GM23248 (cell line): Measurements from ENCODE around the gene FRMD3. TPM values are rescaled to one million over a fixed set of nuclear protein-coding genes. Genes with fewer than 3 reads are reported as not detected.
"Not testable (repeated sequence)": the region's sequence is repeated elsewhere in the genome, so short reads cannot be mapped to it uniquely, and the experiment has no call there.

Experiments
- DNase-seq: peaks from one replicate; pipeline ENCODE4 v3.0.0-alpha.2; 2015
- H2AFZ ChIP-seq: fragments of 200-600 bp; sonication (generic); 2 replicates; pipeline ENCODE4 v1.6.1; 2016; ENCODE audit warnings: antibody characterized with exemption
- H3F3A ChIP-seq: fragments of 200-600 bp; sonication (generic); 2 replicates; pipeline ENCODE4 v1.6.1; 2016; ENCODE audit warnings: mild to moderate bottlenecking, antibody characterized with exemption, mixed run types; ENCODE audit not compliant: insufficient read depth
- H3K27ac ChIP-seq: fragments of 200-600 bp; sonication (generic); 2 replicates; pipeline ENCODE4 v1.5.1; 2016; ENCODE audit warnings: mild to moderate bottlenecking
- H3K27me3 ChIP-seq: fragments of 200-600 bp; sonication (generic); replicated peaks from 2 replicates; pipeline ENCODE4 v1.6.1; 2016; ENCODE audit warnings: mild to moderate bottlenecking; ENCODE audit not compliant: insufficient read depth
- H3K36me3 ChIP-seq: fragments of 200-600 bp; sonication (generic); 2 replicates; pipeline ENCODE4 v1.6.1; 2016; ENCODE audit warnings: low read depth, mild to moderate bottlenecking
- H3K4me1 ChIP-seq: fragments of 200-600 bp; sonication (generic); 2 replicates; pipeline ENCODE4 v1.6.1; 2016; ENCODE audit warnings: mild to moderate bottlenecking; ENCODE audit not compliant: insufficient read depth
- H3K4me2 ChIP-seq: fragments of 200-600 bp; sonication (generic); one replicate; pipeline ENCODE4 v1.6.1; 2016; ENCODE audit warnings: mild to moderate bottlenecking; ENCODE audit not compliant: unreplicated experiment
- H3K4me3 ChIP-seq: fragments of 200-600 bp; sonication (generic); 2 replicates; pipeline ENCODE4 v1.5.1; 2016; ENCODE audit warnings: mild to moderate bottlenecking
- H3K79me2 ChIP-seq: fragments of 200-600 bp; sonication (generic); 2 replicates; pipeline ENCODE4 v1.6.1; 2016; ENCODE audit warnings: mild to moderate bottlenecking; ENCODE audit not compliant: insufficient read depth
- H3K9ac ChIP-seq: fragments of 200-600 bp; sonication (generic); 2 replicates; pipeline ENCODE4 v1.6.1; 2016; ENCODE audit warnings: mild to moderate bottlenecking
- H3K9me2 ChIP-seq: fragments of 200-600 bp; sonication (generic); 2 replicates; pipeline ENCODE4 v1.6.1; 2016; ENCODE audit warnings: mixed run types, mild to moderate bottlenecking, moderate library complexity; ENCODE audit not compliant: insufficient read depth
- H3K9me3 ChIP-seq: fragments of 200-600 bp; sonication (generic); one replicate; pipeline ENCODE4 v1.6.1; 2017; ENCODE audit warnings: low read depth
- H4K20me1 ChIP-seq: fragments of 200-600 bp; sonication (generic); 2 replicates; pipeline ENCODE4 v1.6.0; 2016; ENCODE audit not compliant: insufficient read depth
- EZH2 ChIP-seq: fragments of 200-600 bp; sonication (generic); IDR thresholded peaks from 2 replicates; pipeline ENCODE4 v1.6.1; 2018; ENCODE audit warnings: antibody characterized with exemption, mild to moderate bottlenecking; ENCODE audit not compliant: insufficient read depth, poor library complexity, severe bottlenecking
- EZH2phosphoT487 ChIP-seq: fragments of 200-600 bp; sonication (generic); IDR thresholded peaks from 2 replicates; pipeline ENCODE4 v1.6.1; 2018; ENCODE audit warnings: antibody characterized with exemption, moderate library complexity, mild to moderate bottlenecking, low read depth; ENCODE audit not compliant: insufficient read depth
- WGBS, 2 experiments: methylation state at CpG; one replicate each; pipeline ENCODE4 v1.1.6; 2015 to 2017; ENCODE audit warnings: low lambda C conversion rate in 2 of 2, low coverage in 1 of 2; ENCODE audit errors: missing lambda C conversion rate in 2 of 2; 5-methylcytosine and 5-hydroxymethylcytosine counted together
- in situ Hi-C: fragments of 300-500 bp; cut with MboI; formaldehyde crosslinking; loops from 2 replicates; pipeline ENCODE4 v1.15.0; 2020
- polyA plus RNA-seq: library from polyadenylated mRNA; unstranded; fragments of >200 nt; fragmentation: Nextera tagmentation; extraction: Ambion mirVana; gene quantifications from 2 replicates; pipeline ENCODE4 v1.2.1, GENCODE V29; 2016
- total RNA-seq: library from RNA; depleted of rRNA; stranded (reverse); fragments of >200 nt; shearing (Covaris generic); gene quantifications from 2 replicates; pipeline ENCODE4 v1.2.3, GENCODE V29; 2014

FRMD3 gene
- total and polyA plus RNA-seq, 2 experiments from 2014 or later = 0.32 to 0.66 TPM

- Histone ChIP-seq H3K27ac (no peak overlapping the region), H2AFZ (no peak overlapping the region), H3K9ac (no peak overlapping the region), H3K4me2 (no peak overlapping the region), H3K27me3 (no peaks in the 10 kb centered on the region), H3K9me2 (no peaks in the 10 kb centered on the region), H3K36me3 (no peaks in the 10 kb centered on the region), H3K4me1 (no peaks in the 10 kb centered on the region), H3K9me3 (no peaks in the 10 kb centered on the region), H3F3A (no peaks in the 10 kb centered on the region), H4K20me1 (no peaks in the 10 kb centered on the region), H3K79me2 (no peaks in the 10 kb centered on the region), H3K4me3 (no peak overlapping the region)
- in situ Hi-C loops = no loop called here
- TF ChIP-seq EZH2 (no peak), EZH2phosphoT487 (no peak)
- DNase-seq = no peak
These were observed 159.2 kb downstream of the FRMD3 start for GRCh38 chr9:83379045-83379444.

DNA sequence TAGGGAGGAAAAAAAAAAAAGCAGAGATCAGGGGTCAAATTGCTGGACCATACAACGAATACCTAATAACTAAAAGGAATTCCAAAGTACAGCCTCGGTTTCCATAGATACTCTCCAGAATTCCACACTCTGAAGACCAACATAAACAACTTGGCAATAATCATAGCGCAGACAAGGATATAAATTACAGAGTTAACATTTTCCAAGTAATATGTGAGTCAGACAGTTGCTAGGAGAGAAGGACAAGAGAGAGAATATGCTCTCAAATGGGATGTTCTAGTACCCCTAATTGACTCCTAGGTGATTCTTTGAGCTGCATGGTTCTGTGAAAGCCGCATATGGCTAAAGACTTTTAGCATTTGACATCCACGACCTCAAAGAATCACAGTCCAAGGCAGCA lies 165.2 kb downstream of the FRMD3 start:
- H3K4me1 ChIP-seq = no peaks in the 10 kb centered on the region
- no peaks in the 10 kb centered on the region for H3F3A ChIP-seq
- in situ Hi-C loops = no loop called here
- no peak overlapping the region for H3K4me2 ChIP-seq
- DNase-seq = no peak
- no peak overlapping the region for H3K9ac ChIP-seq
- H3K79me2 ChIP-seq = no peaks in the 10 kb centered on the region
- H3K9me3 ChIP-seq = no peaks in the 10 kb centered on the region
- no peak overlapping the region for H2AFZ ChIP-seq
- 75 to 81% methylated on average over 5 of the region's 5 CpGs for WGBS, 2 experiments
- H3K9me2 ChIP-seq = no peaks in the 10 kb centered on the region
- no peaks in the 10 kb centered on the region for H3K27me3 ChIP-seq
- H3K4me3 ChIP-seq = no peak overlapping the region
- H3K36me3 ChIP-seq = no peaks in the 10 kb centered on the region
- TF ChIP-seq EZH2 = no peak
- TF ChIP-seq EZH2phosphoT487 = no peak
- H3K27ac ChIP-seq = no peak overlapping the region
- no peaks in the 10 kb centered on the region for H4K20me1 ChIP-seq

- no peak for DNase-seq
- Histone ChIP-seq H2AFZ (no peak overlapping the region), H3K9ac (no peak overlapping the region), H3K27me3 (no peaks in the 10 kb centered on the region), H3F3A (no peaks in the 10 kb centered on the region), H3K9me3 (no peaks in the 10 kb centered on the region), H3K27ac (no peak overlapping the region), H3K36me3 (no peaks in the 10 kb centered on the region), H4K20me1 (no peaks in the 10 kb centered on the region), H3K79me2 (no peaks in the 10 kb centered on the region), H3K9me2 (no peaks in the 10 kb centered on the region), H3K4me2 (no peak overlapping the region), H3K4me3 (no peak overlapping the region), H3K4me1 (no peaks in the 10 kb centered on the region)
- TF ChIP-seq EZH2 (no peak), EZH2phosphoT487 (no peak)
- 3 to 5% methylated on average over 2 of the region's 2 CpGs for WGBS, 2 experiments
- in situ Hi-C loops = no loop called here
These were observed 170.9 kb downstream of the FRMD3 start for GRCh38 chr9:83367326-83367725.

- H3K79me2 ChIP-seq = no peaks in the 10 kb centered on the region
- no peaks in the 10 kb centered on the region for H4K20me1 ChIP-seq
- H3F3A ChIP-seq = no peaks in the 10 kb centered on the region
- H3K27me3 ChIP-seq = no peaks in the 10 kb centered on the region
- in situ Hi-C loops = no loop called here
- no peak overlapping the region for H3K4me3 ChIP-seq
- H2AFZ ChIP-seq = no peak overlapping the region
- no peaks in the 10 kb centered on the region for H3K4me1 ChIP-seq
- no peak overlapping the region for H3K27ac ChIP-seq
- H3K36me3 ChIP-seq = no peaks in the 10 kb centered on the region
- no peak overlapping the region for H3K9ac ChIP-seq
- no peak overlapping the region for H3K4me2 ChIP-seq
- no peaks in the 10 kb centered on the region for H3K9me2 ChIP-seq
- TF ChIP-seq EZH2phosphoT487 (no peak), EZH2 (no peak)
- no peaks in the 10 kb centered on the region for H3K9me3 ChIP-seq
- DNase-seq = no peak
These were observed 175.7 kb downstream of the FRMD3 start for GRCh38 chr9:83362341-83362995.

DNA sequence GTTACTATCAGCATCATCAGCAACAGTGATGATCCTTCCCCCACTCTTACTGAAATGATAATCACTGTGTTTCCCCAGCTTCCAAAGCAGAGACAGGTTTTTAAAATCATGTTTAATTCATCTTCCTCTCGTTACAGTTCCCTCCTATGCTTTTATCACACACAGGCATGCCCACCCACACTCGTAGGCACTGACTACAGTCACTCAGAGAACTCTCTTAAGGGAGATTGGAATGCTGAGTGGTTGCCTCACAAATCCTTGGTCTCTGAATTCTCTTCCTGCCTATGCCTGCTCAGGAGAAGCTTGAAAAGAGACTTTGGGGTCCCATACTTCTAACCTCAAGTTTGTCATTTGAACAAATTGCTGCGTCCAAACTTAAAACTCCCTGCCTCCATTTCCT lies 179.2 kb downstream of the FRMD3 start:
- Histone ChIP-seq H3K27ac (no peak overlapping the region), H3K79me2 (no peaks in the 10 kb centered on the region), H3K9me3 (no peaks in the 10 kb centered on the region), H3K9me2 (no peaks in the 10 kb centered on the region), H3K36me3 (no peaks in the 10 kb centered on the region), H4K20me1 (no peaks in the 10 kb centered on the region), H3K4me2 (no peak overlapping the region), H2AFZ (no peak overlapping the region), H3K4me3 (no peak overlapping the region), H3K9ac (no peak overlapping the region), H3F3A (no peaks in the 10 kb centered on the region), H3K4me1 (no peaks in the 10 kb centered on the region), H3K27me3 (no peaks in the 10 kb centered on the region)
- TF ChIP-seq EZH2phosphoT487 = no peak
- no peak for TF ChIP-seq EZH2
- 70 to 78% methylated on average over 3 of the region's 3 CpGs for WGBS, 2 experiments
- in situ Hi-C loops = no loop called here
- no peak for DNase-seq

- H2AFZ ChIP-seq, H3K36me3 ChIP-seq, H3F3A ChIP-seq, H3K4me1 ChIP-seq, H4K20me1 ChIP-seq, H3K4me2 ChIP-seq, H3K9me3 ChIP-seq, DNase-seq, H3K9me2 ChIP-seq, H3K9ac ChIP-seq, in situ Hi-C loops, H3K27me3 ChIP-seq, H3K27ac ChIP-seq, H3K4me3 ChIP-seq, H3K79me2 ChIP-seq: not testable (repeated sequence)
- 88 to 91% methylated on average over 4 of the region's 4 CpGs for WGBS, 2 experiments
These were observed 179.7 kb downstream of the FRMD3 start for GRCh38 chr9:83358493-83358892.
